Astrocyte of the hippocampus (primary cell): ENCODE data around the gene OPN4.
A peak's percentile ranks its signal among the peaks of the same experiment; 100 is the strongest.

Source experiments
- DNase-seq: peaks from one replicate; pipeline ENCODE4 v3.0.0; 2011; ENCODE audit warnings: low read depth, low spot score

The OPN4 gene

DNA sequence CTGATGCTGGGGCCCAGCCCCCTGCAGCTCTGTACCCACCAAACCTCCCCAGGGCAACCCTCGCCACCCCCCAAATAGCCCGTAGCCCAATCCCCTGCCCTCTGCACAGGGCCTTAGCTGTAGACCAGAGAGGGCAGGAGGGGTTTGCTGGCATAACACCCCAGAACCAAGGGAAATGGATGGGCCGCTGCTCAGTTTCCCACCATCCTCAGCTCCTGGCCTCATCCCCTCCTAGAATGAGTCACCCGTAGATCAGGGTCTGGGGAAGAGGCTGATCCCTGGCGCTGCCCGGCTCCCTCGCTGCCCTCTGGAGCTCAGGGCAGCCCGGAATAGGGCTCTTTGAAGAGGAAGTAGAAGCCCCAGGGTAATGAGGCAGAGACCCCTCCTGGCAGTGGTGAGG, 45.2 kb downstream of the OPN4 start:
- DNase-seq: no peak

DNA sequence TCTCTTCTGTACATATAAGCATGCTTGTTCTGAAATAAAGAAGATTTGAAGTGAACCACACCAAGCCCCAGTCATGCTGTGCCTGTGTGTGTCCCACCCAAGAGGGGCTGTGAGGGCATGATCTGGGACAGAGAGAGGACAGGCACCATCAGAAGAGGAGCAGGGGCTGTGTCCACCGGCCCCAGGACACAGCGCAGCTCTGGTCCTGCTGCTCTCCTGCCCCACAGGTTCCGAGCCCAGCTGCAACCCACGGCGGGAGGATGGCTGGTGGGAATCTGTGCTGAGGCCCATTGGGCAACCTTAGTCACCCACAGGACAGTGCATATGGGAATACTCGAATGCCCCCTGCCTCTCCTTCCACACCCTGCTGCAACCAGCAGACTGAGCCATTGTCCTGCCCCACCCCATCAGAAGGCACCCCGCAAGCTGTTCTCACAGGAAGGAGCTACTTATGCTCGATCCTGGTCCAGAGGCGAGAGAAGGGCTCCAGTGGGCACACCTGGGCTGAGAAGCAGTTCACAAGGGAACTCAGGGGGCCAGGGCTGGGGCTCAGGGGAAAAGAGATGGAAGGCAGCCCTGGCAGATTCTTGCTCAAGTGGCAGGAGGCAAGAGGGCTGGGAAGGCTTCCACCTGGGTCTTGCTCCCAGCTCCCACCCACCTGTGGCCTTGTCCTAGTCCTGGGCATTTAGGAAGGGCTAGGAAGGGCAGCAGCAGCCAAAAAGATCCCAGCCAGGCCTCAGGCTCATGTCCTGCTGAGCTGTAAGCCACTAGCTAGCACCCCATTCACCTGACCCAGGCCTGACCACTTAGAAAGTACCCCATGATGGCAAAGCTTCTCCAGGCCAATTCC, 45.9 kb downstream of the OPN4 start:
- DNase-seq: no peak

DNA sequence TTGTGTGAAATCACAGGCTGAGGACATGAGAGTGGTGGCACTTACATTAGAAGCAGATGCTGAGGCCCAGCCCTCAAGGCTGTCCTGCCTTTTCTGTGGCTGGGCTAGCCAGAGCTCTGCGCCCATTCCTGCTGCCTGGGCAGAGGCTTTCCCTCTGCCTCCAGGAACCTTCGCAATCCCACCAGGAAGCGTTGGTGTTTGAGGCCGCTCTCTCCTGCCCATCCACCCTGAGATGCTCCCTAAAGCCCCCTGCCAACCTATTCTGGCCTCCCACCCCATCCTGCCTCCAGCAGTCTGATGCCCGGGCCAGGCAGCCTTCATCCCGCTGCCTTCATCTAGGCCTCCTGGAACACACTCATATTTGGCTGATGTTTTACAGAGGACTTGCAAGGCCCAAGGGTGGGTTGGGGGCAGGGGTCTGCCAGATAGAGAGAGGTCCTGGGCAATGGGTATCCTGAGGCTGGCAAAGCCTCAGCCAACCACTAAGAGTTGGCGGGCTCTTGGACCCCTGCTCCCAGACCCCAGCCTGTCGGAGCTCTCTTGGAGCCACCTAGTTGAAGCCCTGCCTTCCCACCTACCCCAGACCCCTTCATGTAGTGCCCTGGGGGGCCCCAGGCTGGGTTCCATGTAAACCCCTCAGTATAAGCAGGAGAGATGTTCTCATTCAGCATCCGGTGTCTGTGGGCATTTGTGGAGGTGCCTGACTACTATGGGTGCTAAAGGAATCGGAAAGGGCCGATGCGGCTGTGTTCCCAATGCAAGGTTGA, 46.7 kb downstream of the OPN4 start:
- no peak for DNase-seq

DNA sequence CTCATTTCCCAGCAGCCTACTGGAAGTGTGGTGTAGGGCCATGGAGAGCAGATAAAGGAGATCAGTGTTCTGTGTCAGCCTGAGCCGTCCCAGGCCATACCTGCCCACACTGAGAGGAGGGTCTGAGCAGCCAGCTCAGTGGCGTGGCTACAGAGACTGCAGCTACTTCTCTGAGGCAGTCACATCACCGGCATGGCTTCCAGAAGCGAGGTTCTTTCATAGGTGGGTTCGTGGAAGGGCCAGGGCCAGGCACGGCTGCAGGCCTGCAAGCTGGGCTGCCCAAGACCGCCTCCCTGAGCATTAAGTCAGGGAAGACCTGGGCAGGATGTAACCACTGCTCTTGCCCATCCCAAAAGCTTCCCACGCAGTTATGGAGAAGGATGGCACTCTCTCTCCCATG, 48.8 kb downstream of the OPN4 start:
- DNase-seq: no peak

DNA sequence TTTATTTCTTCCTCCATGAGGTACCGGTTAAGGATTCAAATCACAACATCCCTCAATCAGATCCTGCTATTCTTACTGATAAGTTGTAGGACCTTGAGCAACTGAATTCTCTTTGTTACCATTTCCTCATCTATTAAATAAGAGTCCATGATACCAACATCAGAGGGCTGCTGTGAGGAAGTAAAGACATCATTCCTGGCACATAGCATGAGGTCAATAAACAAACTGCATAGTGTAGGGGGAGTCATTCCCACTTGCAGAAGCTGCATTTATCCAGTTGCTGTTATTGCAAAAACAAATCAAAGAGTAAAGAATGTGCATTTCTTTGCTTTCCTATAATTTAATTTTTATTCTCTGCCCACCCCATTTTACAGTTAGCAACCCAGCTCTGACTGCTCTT, 50.8 kb downstream of the OPN4 start:
- no peak for DNase-seq

DNA sequence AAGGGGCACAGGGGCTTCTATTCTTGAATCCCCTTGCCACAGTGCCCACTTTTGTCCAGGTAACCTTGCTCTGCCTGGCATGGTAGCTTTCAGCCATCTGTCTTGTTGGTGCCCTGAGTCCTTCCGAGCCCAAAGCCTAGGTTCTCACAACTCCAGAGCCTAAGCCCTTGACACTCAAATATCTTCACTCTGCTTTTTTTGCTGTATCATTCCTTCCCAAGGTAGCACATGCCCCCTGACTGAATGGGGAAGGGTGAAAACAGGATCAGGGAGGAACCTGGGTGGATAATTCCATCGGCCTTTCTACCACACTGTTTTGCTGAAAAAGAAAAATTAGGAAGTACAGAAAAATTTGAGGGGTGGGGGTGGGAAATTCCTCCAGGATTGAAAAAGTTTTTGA, 51.6 kb downstream of the OPN4 start:
- no peak for DNase-seq

DNA sequence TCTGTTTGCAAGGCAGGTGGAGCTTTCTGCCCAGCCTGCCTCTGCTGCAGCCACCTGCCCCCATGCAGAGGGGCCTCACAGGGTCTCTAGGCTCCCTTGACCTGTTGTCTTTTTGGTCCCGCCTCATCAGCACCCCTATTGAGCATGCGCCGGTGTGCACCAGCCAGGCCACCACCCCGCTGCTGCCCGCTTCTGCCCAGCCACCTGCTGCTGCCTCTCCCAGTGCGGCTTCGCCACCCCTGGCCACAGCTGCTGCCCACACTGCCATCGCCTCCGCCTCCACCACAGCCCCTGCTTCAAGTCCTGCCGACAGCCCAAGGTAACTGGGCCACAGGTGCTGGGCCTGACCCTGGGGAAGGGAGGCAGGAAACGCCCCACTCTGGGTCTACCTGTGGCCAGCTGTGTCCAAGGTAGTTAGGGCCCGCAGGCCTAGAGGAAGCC, 52.1 kb downstream of the OPN4 start:
- no peak for DNase-seq

DNA sequence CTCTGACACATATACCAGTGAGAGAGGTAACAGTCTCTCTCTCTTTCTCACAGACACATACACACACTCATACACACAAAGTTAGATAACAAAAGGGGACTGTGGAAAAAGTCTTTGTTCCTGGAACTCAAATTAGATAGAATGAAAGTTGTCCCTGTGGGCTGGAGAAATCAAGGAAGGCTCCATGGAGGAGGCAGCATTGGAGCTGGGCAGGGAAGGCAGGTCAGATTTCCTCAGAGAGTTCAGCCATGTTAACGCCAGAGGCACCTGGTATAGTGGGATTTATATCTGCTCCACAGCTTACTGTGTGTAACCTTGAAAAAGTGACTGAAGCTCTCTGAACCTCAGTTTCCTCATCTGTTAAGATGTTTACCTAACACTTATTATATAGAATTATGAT, 52.6 kb downstream of the OPN4 start:
- no peak for DNase-seq

DNA sequence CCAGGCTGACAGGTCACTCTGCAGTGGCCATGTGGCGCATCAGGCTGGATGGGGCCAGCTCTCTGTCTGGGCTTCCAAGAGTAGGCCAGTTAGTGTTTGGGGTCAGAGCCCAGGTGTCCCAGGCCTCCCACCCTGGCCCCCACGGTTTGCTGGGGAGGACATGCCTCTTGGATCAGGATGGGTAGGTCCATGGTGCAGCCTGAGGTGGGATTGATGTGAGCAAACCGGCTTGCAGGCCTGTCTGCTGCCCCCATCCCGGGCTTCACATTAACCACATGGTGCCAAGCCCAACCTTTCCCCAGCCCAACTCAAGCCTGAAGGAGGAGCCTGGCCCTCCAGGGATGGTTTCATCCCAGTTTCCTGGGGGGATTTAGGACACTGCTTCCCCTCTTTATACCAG, 53.2 kb downstream of the OPN4 start:
- no peak for DNase-seq

DNA sequence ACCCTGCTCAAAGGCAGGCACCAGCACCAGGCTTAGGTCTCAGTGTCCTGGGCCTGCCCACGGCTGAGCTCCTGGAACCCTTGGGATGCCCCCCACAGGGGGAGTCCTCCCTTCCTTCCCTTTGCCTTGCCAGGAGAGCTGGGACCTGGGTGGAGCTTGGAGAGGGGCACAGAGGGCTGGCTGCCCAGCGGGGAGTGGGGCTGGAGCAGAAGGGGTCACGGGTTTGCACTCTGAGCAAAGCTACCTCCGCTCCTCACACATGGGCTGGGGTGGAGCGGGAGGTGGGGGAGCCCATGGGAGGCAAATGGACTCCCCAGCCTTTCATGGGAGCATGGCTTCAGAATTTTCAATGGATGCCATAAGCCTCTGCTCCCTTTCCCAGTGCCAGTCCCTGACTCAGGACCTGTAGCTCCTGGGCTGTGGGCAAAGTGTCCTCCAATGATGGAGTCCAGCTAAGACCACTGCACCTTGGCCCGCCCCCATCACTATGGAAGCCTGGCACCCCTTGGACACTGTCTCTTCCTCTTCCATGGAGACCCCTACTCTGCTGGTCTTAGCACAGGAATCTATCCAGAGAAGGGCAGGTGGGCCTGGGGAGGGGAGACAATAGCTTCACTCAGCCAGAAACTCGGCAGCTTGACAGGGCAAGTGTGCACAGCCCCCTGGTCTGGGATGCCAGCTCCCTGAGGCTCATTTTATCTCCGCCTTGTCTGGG, 53.9 kb downstream of the OPN4 start:
- no peak for DNase-seq

DNA sequence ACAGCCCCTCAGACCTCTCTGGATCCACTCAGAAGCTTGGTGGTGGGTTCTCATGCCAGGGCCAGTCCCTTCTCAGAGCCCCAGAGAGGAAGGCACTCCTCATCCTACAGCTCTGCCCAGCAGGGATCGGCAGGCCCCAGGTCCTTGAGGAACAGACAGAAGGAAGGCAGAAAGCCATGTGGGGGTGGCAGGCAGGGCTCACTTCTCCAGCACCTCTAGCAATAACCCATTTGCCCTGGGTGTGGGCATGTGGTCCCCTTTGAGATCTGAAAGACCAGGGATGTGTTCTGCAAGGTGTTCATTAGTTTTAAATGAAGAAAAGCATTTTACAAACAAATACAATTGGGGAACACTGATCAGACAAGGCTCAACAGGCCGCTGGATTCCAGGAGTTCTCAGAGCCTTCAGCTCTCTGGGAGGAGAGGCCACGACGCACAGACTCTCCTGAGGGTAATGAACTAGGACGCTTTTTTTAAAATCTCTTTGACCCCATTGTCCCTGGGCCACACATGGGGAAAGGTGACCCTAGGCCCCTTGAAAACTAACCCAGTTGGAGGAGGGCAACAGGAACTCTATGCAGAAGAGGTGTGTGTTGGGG, 54.5 kb downstream of the OPN4 start:
- DNase-seq: no peak

DNA sequence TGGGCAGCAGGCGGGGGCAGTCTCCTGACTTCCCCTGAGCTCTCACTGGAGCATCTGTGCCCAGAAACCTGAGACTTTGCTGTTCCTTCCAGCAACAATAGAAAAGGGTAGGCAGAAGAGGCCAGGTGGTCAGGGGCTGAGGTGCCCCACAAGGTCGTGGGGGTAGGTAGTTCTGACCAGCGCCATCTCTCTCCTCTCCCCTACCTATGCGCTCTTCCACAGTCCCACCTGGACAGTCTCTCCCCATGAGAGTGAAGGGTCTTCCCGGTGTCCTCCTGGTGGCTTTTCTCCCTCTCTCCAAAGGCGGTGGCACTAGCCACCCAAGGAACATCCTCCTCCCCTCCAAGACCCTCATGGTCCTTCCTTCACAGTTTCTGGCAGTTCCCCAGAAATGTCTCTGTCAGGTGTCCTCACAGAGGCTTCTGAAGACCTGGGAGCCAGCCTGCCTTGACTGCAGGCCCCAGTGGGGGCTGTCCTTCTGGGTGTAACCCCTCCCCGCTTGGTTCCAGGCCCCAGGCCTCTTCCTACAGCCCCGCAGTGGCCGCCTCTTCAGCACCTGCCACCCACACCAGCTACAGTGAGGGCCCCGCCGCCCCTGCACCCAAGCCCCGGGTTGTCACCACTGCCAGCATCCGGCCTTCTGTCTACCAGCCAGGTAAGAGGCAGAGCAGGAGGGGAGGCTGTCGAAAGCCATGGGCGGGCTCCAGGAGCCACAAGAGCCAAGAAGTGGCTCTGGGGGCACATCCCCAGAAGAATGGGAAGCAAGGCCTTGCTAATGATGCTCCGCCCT, 55.2 kb downstream of the OPN4 start:
- no peak for DNase-seq

DNA sequence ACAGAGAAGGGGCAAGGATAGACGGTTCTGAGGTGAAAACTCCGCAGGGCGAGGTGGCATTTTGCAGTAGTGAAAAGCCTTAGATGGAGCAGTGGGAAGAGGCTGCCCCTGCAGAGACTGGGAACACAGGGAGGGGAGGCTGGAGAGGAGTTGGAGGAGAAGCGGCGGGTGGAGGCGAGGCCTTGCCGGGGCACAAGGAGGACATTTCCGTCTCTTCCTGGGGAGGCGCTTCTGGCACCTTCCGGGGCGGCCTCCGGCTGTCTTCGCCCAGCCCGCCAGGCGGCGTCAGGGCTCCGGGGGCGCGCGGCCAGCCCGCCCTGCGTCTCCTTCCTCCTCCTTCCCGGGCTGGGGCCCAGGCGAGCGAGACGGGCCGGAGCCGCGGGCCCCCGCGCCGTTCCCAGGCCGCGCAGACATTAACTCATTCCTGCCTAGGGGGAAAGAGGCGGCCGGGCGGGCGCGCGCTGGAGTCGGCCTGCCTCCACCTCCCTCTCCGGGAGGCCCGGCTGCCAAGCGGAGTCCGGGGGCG, 56.7 kb downstream of the OPN4 start:
- DNase-seq: peak; percentile 98

DNA sequence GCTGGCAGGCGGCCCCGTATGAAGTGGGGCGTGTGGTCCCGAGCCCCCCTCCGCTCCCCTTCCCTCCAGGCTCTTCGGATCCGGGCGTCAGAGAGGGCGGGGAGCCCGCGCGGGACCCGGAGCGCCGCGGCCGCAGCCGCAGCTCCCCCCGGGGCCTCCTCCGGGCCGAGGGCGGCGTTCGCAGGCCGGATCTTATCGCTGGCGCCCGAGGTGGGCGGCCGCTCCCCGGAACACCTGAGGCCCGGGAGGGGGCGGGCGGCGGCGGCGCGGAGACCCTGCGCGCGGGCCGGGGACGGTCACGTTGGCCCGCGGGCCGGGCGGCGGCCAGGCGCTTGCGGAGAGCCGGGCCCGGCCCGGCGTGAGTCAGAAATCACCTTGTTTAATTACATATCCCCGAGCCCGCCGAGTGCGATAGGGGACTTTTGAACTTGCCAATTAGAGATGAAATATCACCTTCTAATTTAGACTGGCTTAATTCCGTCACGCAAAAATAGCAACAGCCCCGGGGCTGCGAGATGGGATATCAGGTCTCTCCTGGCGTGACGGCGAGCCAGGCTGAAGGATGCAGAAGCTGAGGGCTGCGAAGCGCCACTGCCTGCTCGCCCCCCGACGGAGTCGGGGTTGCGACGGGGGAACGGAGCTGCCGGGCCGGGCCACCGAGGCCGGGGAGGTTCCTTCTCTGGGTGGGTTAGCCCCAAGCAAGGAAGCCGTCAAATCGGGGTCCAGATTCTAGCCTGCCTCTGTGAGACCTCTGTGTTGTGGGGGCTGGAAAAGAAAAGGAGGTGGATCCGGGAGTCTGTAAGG, 57.4 kb downstream of the OPN4 start:
- DNase-seq: peak; percentile 73

DNA sequence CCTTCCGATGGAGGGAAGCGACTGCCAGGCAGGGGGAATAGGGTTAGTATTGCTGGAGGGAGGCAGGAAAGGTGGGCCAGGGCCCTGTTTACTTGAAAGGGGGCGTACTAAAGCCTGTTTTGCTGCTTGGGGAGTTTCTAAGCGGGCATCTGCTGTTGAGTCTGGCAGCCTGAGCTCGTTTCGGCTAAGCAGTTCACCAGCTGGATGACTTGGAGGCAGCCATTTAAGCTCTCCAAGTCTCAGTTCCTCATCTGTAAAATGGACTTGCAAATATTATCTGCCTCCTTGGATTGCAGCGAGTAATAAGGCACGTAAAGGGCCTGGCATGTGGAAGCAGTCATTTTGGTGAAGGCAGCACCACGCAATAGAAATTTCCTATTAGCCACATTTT, 58.0 kb downstream of the OPN4 start:
- DNase-seq: no peak

DNA sequence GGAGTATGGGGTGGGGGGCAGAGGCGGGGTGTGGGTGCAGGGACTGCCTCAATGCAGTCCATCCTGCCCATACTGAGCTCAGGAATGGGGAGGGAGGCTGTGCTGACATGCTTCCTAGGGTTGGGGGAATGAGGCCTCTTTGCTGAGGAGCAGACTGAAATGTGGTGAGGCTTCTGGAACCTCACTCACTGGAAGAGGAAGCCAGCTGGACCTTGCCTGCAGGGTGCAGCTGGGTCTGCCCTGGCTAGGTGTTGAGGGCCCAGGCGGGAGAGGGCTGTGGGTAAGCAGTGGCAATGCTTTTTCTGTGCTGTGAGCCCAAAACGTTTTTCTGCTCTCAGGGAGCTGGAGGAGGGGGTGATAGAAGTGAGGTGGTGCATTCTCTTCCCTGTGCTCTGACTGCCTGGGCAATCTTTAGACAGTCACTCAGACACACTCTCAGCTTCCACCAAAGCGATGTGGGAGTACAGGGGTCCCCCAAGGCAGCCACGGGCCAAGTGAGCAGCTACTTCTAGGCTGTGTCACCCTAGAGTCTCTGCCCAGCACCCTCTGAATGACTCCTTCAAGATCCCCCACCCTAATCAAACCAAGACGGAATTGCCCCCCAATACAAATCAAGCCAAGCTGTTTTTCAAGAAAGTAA, 60.9 kb downstream of the OPN4 start:
- no peak for DNase-seq

DNA sequence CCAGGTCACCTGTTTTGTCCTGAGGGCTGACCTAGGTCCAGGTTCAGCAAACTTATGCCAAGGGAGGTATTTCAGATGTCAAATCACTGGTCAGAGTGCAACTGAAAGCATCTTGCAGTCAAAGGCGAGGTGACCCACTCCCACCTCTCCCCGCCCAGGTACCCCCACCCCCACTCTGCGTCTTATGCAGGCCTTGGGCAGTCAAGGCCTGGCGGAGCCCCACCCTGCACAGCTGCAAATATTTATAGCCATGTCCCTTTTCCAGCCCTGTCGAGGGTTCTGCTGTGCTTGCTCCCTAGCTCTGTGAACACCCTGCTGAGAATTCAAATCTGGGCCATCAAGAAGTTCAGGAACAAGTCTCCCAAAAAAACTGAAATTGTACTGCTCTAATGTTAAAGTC, 61.5 kb downstream of the OPN4 start:
- DNase-seq: no peak
